HepG2 (cell line): ENCODE data around the gene AP3B2. TPM values are rescaled to one million over a fixed set of nuclear protein-coding genes. Genes with fewer than 3 reads are reported as not detected.

ENCODE experiments used
- BCL6 ChIP-seq: IDR thresholded peaks from 2 replicates; pipeline ENCODE4 v1.6.1; 2016; ENCODE audit warnings: missing genetic modification reagents, missing compliant biosample characterization
- CREB1 ChIP-seq, 2 experiments: fragments of 450-650 bp in 1 of 2; IDR thresholded peaks; 2 replicates each; pipeline ENCODE4 v1.6.1; 2016 to 2017; ENCODE audit warnings: control low read depth in 1 of 2, mild to moderate bottlenecking in 1 of 2, missing compliant biosample characterization in 1 of 2, missing genetic modification characterization in 1 of 2
- EEA1 ChIP-seq: sonication (generic); formaldehyde crosslinking; IDR thresholded peaks from 2 replicates; pipeline ENCODE4 v1.5.1; 2020; ENCODE audit warnings: mild to moderate bottlenecking, missing genetic modification reagents, borderline replicate concordance
- EP300 ChIP-seq, 3 experiments: sonication (generic) in 1 of 3; formaldehyde crosslinking in 1 of 3; IDR thresholded peaks; 2 replicates each; pipeline versions ENCODE4 v1.5.1 to v1.6.1; 2011 to 2020; ENCODE audit warnings: low read depth in 2 of 3, low read length in 2 of 3, borderline replicate concordance in 1 of 3, improper control_type of control experiment in 1 of 3, mild to moderate bottlenecking in 1 of 3, missing genetic modification reagents in 1 of 3, moderate library complexity in 1 of 3
- MTA1 ChIP-seq: sonication (generic); formaldehyde crosslinking; IDR thresholded peaks from 2 replicates; pipeline ENCODE4 v1.4.0; 2020; ENCODE audit warnings: missing genetic modification reagents, mild to moderate bottlenecking, borderline replicate concordance
- SIX4 ChIP-seq: sonication (generic); formaldehyde crosslinking; IDR thresholded peaks from 2 replicates; pipeline ENCODE4 v1.4.0; 2020; ENCODE audit warnings: missing genetic modification reagents
- STAT6 ChIP-seq: sonication (generic); formaldehyde crosslinking; IDR thresholded peaks from 2 replicates; pipeline ENCODE4 v1.4.0; 2020; ENCODE audit warnings: missing genetic modification reagents, mild to moderate bottlenecking, borderline replicate concordance
- TEAD2 ChIP-seq: sonication (generic); formaldehyde crosslinking; IDR thresholded peaks from 2 replicates; pipeline ENCODE4 v1.9.0; 2021; ENCODE audit warnings: missing genetic modification reagents
- ZFP1 ChIP-seq: IDR thresholded peaks from 2 replicates; pipeline ENCODE4 v1.6.1; 2016
- ZNF224 ChIP-seq: sonication (generic); formaldehyde crosslinking; IDR thresholded peaks from 2 replicates; pipeline ENCODE4 v1.5.0; 2020; ENCODE audit warnings: mild to moderate bottlenecking, missing genetic modification reagents
- ZNF431 ChIP-seq: sonication (generic); formaldehyde crosslinking; IDR thresholded peaks from 2 replicates; pipeline ENCODE4 v1.9.0; 2022; ENCODE audit warnings: missing genetic modification reagents, low read depth, mild to moderate bottlenecking, borderline replicate concordance
- ZNF432 ChIP-seq: sonication (generic); formaldehyde crosslinking; IDR thresholded peaks from 2 replicates; pipeline ENCODE4 v1.5.0; 2020; ENCODE audit warnings: missing genetic modification reagents, mild to moderate bottlenecking, borderline replicate concordance
- ZNF513 ChIP-seq: sonication (generic); formaldehyde crosslinking; conservative IDR thresholded peaks from 2 replicates; pipeline ENCODE4 v1.5.0; 2020; ENCODE audit warnings: missing genetic modification reagents
- ZSCAN30 ChIP-seq: sonication (generic); formaldehyde crosslinking; IDR thresholded peaks from 2 replicates; pipeline ENCODE4 v1.5.0; 2020; ENCODE audit warnings: mild to moderate bottlenecking, missing genetic modification reagents
- polyA plus RNA-seq, 8 experiments: library from polyadenylated mRNA; depleted of rRNA in 3 of 8; stranded (reverse) in 7 of 8; unstranded in 1 of 8; fragments of >200 nt; fragmentation: Illumina TruSeq in 4 of 8; extraction: Trizol in 4 of 8; gene quantifications; 2 replicates each; pipeline versions ENCODE4 v1.2.1 to v1.2.3, GENCODE V29; 2011 to 2016; ENCODE audit warnings: low read depth in 4 of 8, missing spikeins in 1 of 8, mixed read lengths in 1 of 8; ENCODE audit not compliant: insufficient read depth in 1 of 8
- total RNA-seq, 5 experiments: library from RNA; depleted of rRNA; stranded (reverse); fragments of >200 nt; fragmentation: Illumina TruSeq; extraction: Trizol; gene quantifications; 2 replicates each; pipeline ENCODE4 v1.2.3, GENCODE V29; 2016; ENCODE audit warnings: low read depth in 1 of 5
- TF ChIP-seq, protein P1 (sequence below): sonication (generic); formaldehyde crosslinking; IDR thresholded peaks from 2 replicates; pipeline ENCODE4 v1.4.0; 2020; ENCODE audit warnings: missing genetic modification reagents, low read depth, mild to moderate bottlenecking, borderline replicate concordance
- TF ChIP-seq, protein P2 (sequence below): sonication (generic); formaldehyde crosslinking; conservative IDR thresholded peaks from 2 replicates; pipeline ENCODE4 v1.4.0; 2020; ENCODE audit warnings: missing genetic modification reagents
- TF ChIP-seq, protein P3 (sequence below): sonication (generic); formaldehyde crosslinking; IDR thresholded peaks from 2 replicates; pipeline ENCODE4 v1.5.0; 2020; ENCODE audit warnings: missing genetic modification reagents

AP3B2 gene
- total and polyA plus RNA-seq, 2 of the 13 experiments (the other 11 are each of a cell fraction or from before 2014, with no cell fraction given): not detected

GRCh38 chr15:82663186-82663600 lies 46.5 kb downstream of the AP3B2 start (continued):
- TF ChIP-seq ZNF224 (CRISPR knock-in tag) (no peak), STAT6 (CRISPR knock-in tag) (no peak), ZNF513 (no peak), ZNF431 (CRISPR knock-in tag) (peak; percentile 50; the same call in 1 of the 2 replicates), TEAD2 (CRISPR knock-in tag) (no peak), CREB1 (IDR thresholded peaks at IDR 0.05) (no peak), CREB1 (CRISPR knock-in tag; IDR thresholded peaks at IDR 0.05) (no peak), MTA1 (CRISPR knock-in tag) (no peak), SIX4 (CRISPR knock-in tag) (peak; percentile 65; the same call in 1 of the 2 replicates), ZFP1 (CRISPR knock-in tag) (no peak), EEA1 (CRISPR knock-in tag) (no peak), ZNF432 (CRISPR knock-in tag) (no peak), EP300 (IDR thresholded peaks at IDR 0.05; ENCODE audit: low read depth in 2 of 2, low read length in 2 of 2) (no peak), EP300 (CRISPR knock-in tag; IDR thresholded peaks at IDR 0.05; ENCODE audit: borderline replicate concordance) (no peak), ZSCAN30 (CRISPR knock-in tag) (no peak), BCL6 (CRISPR knock-in tag) (peak; percentile 52)
- TF ChIP-seq, protein P1, sequence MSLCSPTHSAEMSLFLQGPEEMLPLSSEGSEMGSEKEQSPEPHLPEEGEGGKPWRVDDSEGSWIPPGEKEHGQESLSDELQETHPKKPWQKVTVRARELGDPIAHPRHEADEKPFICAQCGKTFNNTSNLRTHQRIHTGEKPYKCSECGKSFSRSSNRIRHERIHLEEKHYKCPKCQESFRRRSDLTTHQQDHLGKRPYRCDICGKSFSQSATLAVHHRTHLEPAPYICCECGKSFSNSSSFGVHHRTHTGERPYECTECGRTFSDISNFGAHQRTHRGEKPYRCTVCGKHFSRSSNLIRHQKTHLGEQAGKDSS: peak; percentile 42; the same call in 1 of the 2 replicates
- TF ChIP-seq, protein P2, sequence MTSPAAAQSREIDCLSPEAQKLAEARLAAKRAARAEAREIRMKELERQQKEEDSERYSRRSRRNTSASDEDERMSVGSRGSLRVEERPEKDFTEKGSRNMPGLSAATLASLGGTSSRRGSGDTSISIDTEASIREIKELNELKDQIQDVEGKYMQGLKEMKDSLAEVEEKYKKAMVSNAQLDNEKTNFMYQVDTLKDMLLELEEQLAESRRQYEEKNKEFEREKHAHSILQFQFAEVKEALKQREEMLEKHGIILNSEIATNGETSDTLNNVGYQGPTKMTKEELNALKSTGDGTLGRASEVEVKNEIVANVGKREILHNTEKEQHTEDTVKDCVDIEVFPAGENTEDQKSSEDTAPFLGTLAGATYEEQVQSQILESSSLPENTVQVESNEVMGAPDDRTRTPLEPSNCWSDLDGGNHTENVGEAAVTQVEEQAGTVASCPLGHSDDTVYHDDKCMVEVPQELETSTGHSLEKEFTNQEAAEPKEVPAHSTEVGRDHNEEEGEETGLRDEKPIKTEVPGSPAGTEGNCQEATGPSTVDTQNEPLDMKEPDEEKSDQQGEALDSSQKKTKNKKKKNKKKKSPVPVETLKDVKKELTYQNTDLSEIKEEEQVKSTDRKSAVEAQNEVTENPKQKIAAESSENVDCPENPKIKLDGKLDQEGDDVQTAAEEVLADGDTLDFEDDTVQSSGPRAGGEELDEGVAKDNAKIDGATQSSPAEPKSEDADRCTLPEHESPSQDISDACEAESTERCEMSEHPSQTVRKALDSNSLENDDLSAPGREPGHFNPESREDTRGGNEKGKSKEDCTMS (CRISPR knock-in tag): no peak
- TF ChIP-seq, protein P3, sequence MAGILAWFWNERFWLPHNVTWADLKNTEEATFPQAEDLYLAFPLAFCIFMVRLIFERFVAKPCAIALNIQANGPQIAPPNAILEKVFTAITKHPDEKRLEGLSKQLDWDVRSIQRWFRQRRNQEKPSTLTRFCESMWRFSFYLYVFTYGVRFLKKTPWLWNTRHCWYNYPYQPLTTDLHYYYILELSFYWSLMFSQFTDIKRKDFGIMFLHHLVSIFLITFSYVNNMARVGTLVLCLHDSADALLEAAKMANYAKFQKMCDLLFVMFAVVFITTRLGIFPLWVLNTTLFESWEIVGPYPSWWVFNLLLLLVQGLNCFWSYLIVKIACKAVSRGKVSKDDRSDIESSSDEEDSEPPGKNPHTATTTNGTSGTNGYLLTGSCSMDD (CRISPR knock-in tag): 0 out of 2 replicates have a peak, but pooled peaks have one; percentile 27
